ENCODE results near the gene POLR2C.

DNA sequence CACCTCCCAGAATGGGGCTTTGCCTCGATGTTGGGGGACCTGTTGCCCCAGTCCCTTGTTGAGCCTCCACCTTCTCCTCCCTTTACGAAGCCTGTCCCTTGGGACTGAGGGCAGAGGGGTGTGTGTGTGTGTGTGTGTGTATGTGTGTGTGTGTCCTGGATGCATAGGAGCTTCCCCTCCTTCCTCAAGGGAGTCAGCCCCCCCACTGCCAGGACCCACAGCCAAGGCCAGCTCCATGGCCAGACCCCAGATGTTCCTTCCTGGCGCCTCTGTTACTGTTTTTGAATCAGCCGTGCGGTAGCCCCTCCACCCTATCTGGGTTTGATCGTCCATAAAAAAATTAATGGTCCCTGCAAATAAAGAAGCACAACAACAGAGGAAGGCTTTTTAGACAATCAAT is 41.5 kb downstream of the POLR2C start:
- TF ChIP-seq, protein P1, sequence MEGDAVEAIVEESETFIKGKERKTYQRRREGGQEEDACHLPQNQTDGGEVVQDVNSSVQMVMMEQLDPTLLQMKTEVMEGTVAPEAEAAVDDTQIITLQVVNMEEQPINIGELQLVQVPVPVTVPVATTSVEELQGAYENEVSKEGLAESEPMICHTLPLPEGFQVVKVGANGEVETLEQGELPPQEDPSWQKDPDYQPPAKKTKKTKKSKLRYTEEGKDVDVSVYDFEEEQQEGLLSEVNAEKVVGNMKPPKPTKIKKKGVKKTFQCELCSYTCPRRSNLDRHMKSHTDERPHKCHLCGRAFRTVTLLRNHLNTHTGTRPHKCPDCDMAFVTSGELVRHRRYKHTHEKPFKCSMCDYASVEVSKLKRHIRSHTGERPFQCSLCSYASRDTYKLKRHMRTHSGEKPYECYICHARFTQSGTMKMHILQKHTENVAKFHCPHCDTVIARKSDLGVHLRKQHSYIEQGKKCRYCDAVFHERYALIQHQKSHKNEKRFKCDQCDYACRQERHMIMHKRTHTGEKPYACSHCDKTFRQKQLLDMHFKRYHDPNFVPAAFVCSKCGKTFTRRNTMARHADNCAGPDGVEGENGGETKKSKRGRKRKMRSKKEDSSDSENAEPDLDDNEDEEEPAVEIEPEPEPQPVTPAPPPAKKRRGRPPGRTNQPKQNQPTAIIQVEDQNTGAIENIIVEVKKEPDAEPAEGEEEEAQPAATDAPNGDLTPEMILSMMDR (IDR thresholded peaks at IDR 0.05 in 8 of 11, conservative IDR thresholded peaks at IDR 0.05 in 3 of 11): no peak
- TF ChIP-seq POLR2AphosphoS5 (IDR thresholded peaks at IDR 0.05): no peak
- no peak for TF ChIP-seq POLR2A (IDR thresholded peaks at IDR 0.05)

All from spleen (tissue), 7 donors.